ENCODE results near the gene COPZ2.

- TF ChIP-seq POLR2A (IDR thresholded peaks at IDR 0.05; ENCODE audit: extremely low read depth, insufficient read length) = no peak
- TF ChIP-seq, protein P1, sequence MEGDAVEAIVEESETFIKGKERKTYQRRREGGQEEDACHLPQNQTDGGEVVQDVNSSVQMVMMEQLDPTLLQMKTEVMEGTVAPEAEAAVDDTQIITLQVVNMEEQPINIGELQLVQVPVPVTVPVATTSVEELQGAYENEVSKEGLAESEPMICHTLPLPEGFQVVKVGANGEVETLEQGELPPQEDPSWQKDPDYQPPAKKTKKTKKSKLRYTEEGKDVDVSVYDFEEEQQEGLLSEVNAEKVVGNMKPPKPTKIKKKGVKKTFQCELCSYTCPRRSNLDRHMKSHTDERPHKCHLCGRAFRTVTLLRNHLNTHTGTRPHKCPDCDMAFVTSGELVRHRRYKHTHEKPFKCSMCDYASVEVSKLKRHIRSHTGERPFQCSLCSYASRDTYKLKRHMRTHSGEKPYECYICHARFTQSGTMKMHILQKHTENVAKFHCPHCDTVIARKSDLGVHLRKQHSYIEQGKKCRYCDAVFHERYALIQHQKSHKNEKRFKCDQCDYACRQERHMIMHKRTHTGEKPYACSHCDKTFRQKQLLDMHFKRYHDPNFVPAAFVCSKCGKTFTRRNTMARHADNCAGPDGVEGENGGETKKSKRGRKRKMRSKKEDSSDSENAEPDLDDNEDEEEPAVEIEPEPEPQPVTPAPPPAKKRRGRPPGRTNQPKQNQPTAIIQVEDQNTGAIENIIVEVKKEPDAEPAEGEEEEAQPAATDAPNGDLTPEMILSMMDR (IDR thresholded peaks at IDR 0.05; ENCODE audit: low read depth, low read length) = peak; percentile 20
Observed at GRCh38 chr17:48068491-48068961, 30.9 kb upstream of the COPZ2 start.
